Measurements from ENCODE around the gene VWC2L.

The VWC2L gene

GRCh38 chr2:214537929-214538328 lies 127.1 kb downstream of the VWC2L start:
- Histone ChIP-seq H3K9me3 (ENCODE audit: severe bottlenecking) (no peaks in the 10 kb centered on the region), H3K4me3 (ENCODE audit: low read depth, low read length) (no peak overlapping the region), H3K36me3 (no peaks in the 10 kb centered on the region), H3K27ac (no peak overlapping the region), H3K27me3 (ENCODE audit: insufficient read depth, low read depth, severe bottlenecking) (no peaks in the 10 kb centered on the region)
- DNase-seq = no peak
- no peak for TF ChIP-seq CTCF (IDR thresholded peaks at IDR 0.05; ENCODE audit: low read depth, low read length)

- no peak for TF ChIP-seq CTCF (IDR thresholded peaks at IDR 0.05; ENCODE audit: low read depth, low read length)
- Histone ChIP-seq H3K27ac (no peak overlapping the region), H3K9me3 (ENCODE audit: severe bottlenecking) (no peaks in the 10 kb centered on the region), H3K36me3 (no peaks in the 10 kb centered on the region), H3K27me3 (ENCODE audit: insufficient read depth, low read depth, severe bottlenecking) (no peaks in the 10 kb centered on the region), H3K4me3 (ENCODE audit: low read depth, low read length) (no peak overlapping the region)
- DNase-seq = no peak
These were observed 131.4 kb downstream of the VWC2L start for GRCh38 chr2:214542295-214542694.

- H3K9me3 ChIP-seq (ENCODE audit: severe bottlenecking) = no peaks in the 10 kb centered on the region
- H3K27me3 ChIP-seq (ENCODE audit: insufficient read depth, low read depth, severe bottlenecking) = no peaks in the 10 kb centered on the region
- no peaks in the 10 kb centered on the region for H3K36me3 ChIP-seq
- no peak for TF ChIP-seq CTCF (IDR thresholded peaks at IDR 0.05; ENCODE audit: low read depth, low read length)
- no peak for DNase-seq
- no peak overlapping the region for H3K27ac ChIP-seq
- no peak overlapping the region for H3K4me3 ChIP-seq (ENCODE audit: low read depth, low read length)
These were observed 132.0 kb downstream of the VWC2L start for GRCh38 chr2:214542866-214543265.

GRCh38 chr2:214543386-214543955 lies 132.6 kb downstream of the VWC2L start:
- Histone ChIP-seq H3K4me3 (ENCODE audit: low read depth, low read length) (no peak overlapping the region), H3K9me3 (ENCODE audit: severe bottlenecking) (no peaks in the 10 kb centered on the region), H3K27ac (no peak overlapping the region), H3K36me3 (no peaks in the 10 kb centered on the region), H3K27me3 (ENCODE audit: insufficient read depth, low read depth, severe bottlenecking) (no peaks in the 10 kb centered on the region)
- DNase-seq = no peak
- no peak for TF ChIP-seq CTCF (IDR thresholded peaks at IDR 0.05; ENCODE audit: low read depth, low read length)

- no peak for TF ChIP-seq CTCF (IDR thresholded peaks at IDR 0.05; ENCODE audit: low read depth, low read length)
- no peaks in the 10 kb centered on the region for H3K9me3 ChIP-seq (ENCODE audit: severe bottlenecking)
- no peaks in the 10 kb centered on the region for H3K27me3 ChIP-seq (ENCODE audit: insufficient read depth, low read depth, severe bottlenecking)
- no peak for DNase-seq
- no peak overlapping the region for H3K27ac ChIP-seq
- H3K36me3 ChIP-seq = no peaks in the 10 kb centered on the region
- no peak overlapping the region for H3K4me3 ChIP-seq (ENCODE audit: low read depth, low read length)
These were observed 135.2 kb downstream of the VWC2L start for GRCh38 chr2:214545898-214546542.

- Histone ChIP-seq H3K27ac (no peak overlapping the region), H3K36me3 (no peaks in the 10 kb centered on the region), H3K9me3 (ENCODE audit: severe bottlenecking) (no peaks in the 10 kb centered on the region), H3K27me3 (ENCODE audit: insufficient read depth, low read depth, severe bottlenecking) (no peaks in the 10 kb centered on the region), H3K4me3 (ENCODE audit: low read depth, low read length) (no peak overlapping the region)
- no peak for DNase-seq
- no peak for TF ChIP-seq CTCF (IDR thresholded peaks at IDR 0.05; ENCODE audit: low read depth, low read length)
These were observed 137.1 kb downstream of the VWC2L start for GRCh38 chr2:214547931-214548330.

Measured in WERI-Rb-1 (cell line).